GM23338 (cell line): Measurements from ENCODE around the gene SEMA4F. TPM values are rescaled to one million over a fixed set of nuclear protein-coding genes. Genes with fewer than 3 reads are reported as not detected.

Experiments used
- ATAC-seq: fragments of 200-7000 bp; cut with Tn5 transposase; 3 replicates; pipeline ENCODE4 v1.9.1; 2020
- DNase-seq: peaks from one replicate; pipeline ENCODE4 v3.0.0-alpha.2; 2015; ENCODE audit warnings: low spot score
- H2AFZ ChIP-seq: fragments of 200-600 bp; sonication (generic); 2 replicates; pipeline ENCODE4 v1.8.0; 2016; ENCODE audit warnings: antibody characterized with exemption, mild to moderate bottlenecking, moderate library complexity
- H3F3A ChIP-seq: fragments of 200-600 bp; sonication (generic); replicated peaks from 2 replicates; pipeline ENCODE4 v1.8.0; 2017; ENCODE audit warnings: antibody characterized with exemption, mixed run types, low read depth
- H3K27ac ChIP-seq: fragments of 200-600 bp; sonication (generic); 2 replicates; pipeline ENCODE4 v1.6.1; 2016; ENCODE audit warnings: low read depth
- H3K27me3 ChIP-seq: fragments of 200-600 bp; sonication (generic); 2 replicates; pipeline ENCODE4 v1.8.0; 2016; ENCODE audit warnings: mild to moderate bottlenecking, mixed run types, moderate library complexity; ENCODE audit not compliant: insufficient read depth
- H3K36me3 ChIP-seq: fragments of 200-600 bp; sonication (generic); 2 replicates; pipeline ENCODE4 v1.8.0; 2016; ENCODE audit warnings: mild to moderate bottlenecking; ENCODE audit not compliant: insufficient read depth
- H3K4me1 ChIP-seq: fragments of 200-600 bp; sonication (generic); 2 replicates; pipeline ENCODE4 v1.8.0; 2016; ENCODE audit warnings: mild to moderate bottlenecking, moderate library complexity; ENCODE audit not compliant: insufficient read depth
- H3K4me2 ChIP-seq: fragments of 200-600 bp; sonication (generic); 2 replicates; pipeline ENCODE4 v1.7.1; 2017; ENCODE audit warnings: mixed run types
- H3K4me3 ChIP-seq: fragments of 200-600 bp; sonication (generic); 2 replicates; pipeline ENCODE4 v1.6.1; 2016; ENCODE audit warnings: mixed run types
- H3K79me2 ChIP-seq: fragments of 200-600 bp; sonication (generic); replicated peaks from 2 replicates; pipeline ENCODE4 v1.8.0; 2017; ENCODE audit warnings: mild to moderate bottlenecking; ENCODE audit not compliant: insufficient read depth
- H3K9me2 ChIP-seq: fragments of 200-600 bp; sonication (generic); 2 replicates; pipeline ENCODE4 v1.8.0; 2017; ENCODE audit not compliant: insufficient read depth
- H4K20me1 ChIP-seq: fragments of 200-600 bp; sonication (generic); replicated peaks from 2 replicates; pipeline ENCODE4 v1.8.0; 2017; ENCODE audit warnings: mild to moderate bottlenecking; ENCODE audit not compliant: insufficient read depth
- H3K27ac Mint-ChIP-seq: 2 replicates; pipeline ENCODE4 v1.8.0; 2020; ENCODE audit warnings: inconsistent platforms, mild to moderate bottlenecking, moderate library complexity, mixed read lengths
- H3K27me3 Mint-ChIP-seq: 3 replicates; pipeline ENCODE4 v1.8.0; 2022; ENCODE audit warnings: low read depth, mild to moderate bottlenecking, moderate library complexity, mixed read lengths, inconsistent platforms; ENCODE audit not compliant: insufficient read depth, poor library complexity
- H3K36me3 Mint-ChIP-seq: 3 replicates; pipeline ENCODE4 v1.8.0; 2021; ENCODE audit warnings: low read depth, mild to moderate bottlenecking, inconsistent platforms, moderate library complexity, mixed read lengths
- H3K4me1 Mint-ChIP-seq: 3 replicates; pipeline ENCODE4 v1.8.0; 2020; ENCODE audit warnings: mild to moderate bottlenecking, inconsistent platforms, mixed read lengths
- H3K4me3 Mint-ChIP-seq: 3 replicates; pipeline ENCODE4 v1.8.0; 2021; ENCODE audit warnings: moderate library complexity, mild to moderate bottlenecking, inconsistent platforms, mixed read lengths
- H3K9me3 Mint-ChIP-seq: 3 replicates; pipeline ENCODE4 v1.8.0; 2020; ENCODE audit warnings: moderate library complexity, mild to moderate bottlenecking, inconsistent platforms, mixed read lengths
- ETS1 ChIP-seq: IDR thresholded peaks from 2 replicates; pipeline ENCODE4 v1.6.1; 2016; ENCODE audit warnings: antibody characterized with exemption
- EZH2 ChIP-seq: fragments of 200-600 bp; sonication (generic); IDR thresholded peaks from one replicate; pipeline ENCODE4 v1.8.0; 2017; ENCODE audit warnings: antibody characterized with exemption, mild to moderate bottlenecking, low read depth; ENCODE audit not compliant: unreplicated experiment
- EZH2phosphoT487 ChIP-seq: fragments of 200-600 bp; sonication (generic); IDR thresholded peaks from one replicate; pipeline ENCODE4 v1.8.1; 2018; ENCODE audit warnings: antibody characterized with exemption; ENCODE audit not compliant: unreplicated experiment
- JUNB ChIP-seq: IDR thresholded peaks from one replicate; pipeline ENCODE4 v1.6.1; 2016; ENCODE audit warnings: antibody characterized with exemption; ENCODE audit not compliant: unreplicated experiment
- REST ChIP-seq: IDR thresholded peaks from one replicate; pipeline ENCODE4 v1.6.1; 2018; ENCODE audit warnings: antibody characterized with exemption; ENCODE audit not compliant: unreplicated experiment
- ZNF462 ChIP-seq: fragments of 250-450 bp; sonication (Bioruptor Pico); IDR thresholded peaks from 2 replicates; pipeline ENCODE4 v1.5.0; 2020; ENCODE audit warnings: mild to moderate bottlenecking, moderate library complexity
- polyA plus RNA-seq: library from polyadenylated mRNA; unstranded; fragments of >200 nt; fragmentation: Nextera tagmentation; extraction: Ambion mirVana; gene quantifications from 2 replicates; pipeline ENCODE4 v1.2.1, GENCODE V29; 2016
- total RNA-seq: library from RNA; depleted of rRNA; stranded (reverse); fragments of >200 nt; shearing (Covaris generic); gene quantifications from 2 replicates; pipeline ENCODE4 v1.2.3, GENCODE V29; 2014

SEMA4F gene
- total and polyA plus RNA-seq, 2 experiments from 2014 or later, result 2.2 to 3.2 TPM

GRCh38 chr2:74703373-74703772, 49.3 kb downstream of the SEMA4F start (continued):
- TF ChIP-seq ZNF462, result no peak
- TF ChIP-seq JUNB, result no peak
- TF ChIP-seq EZH2phosphoT487, result no peak
- TF ChIP-seq ETS1, result no peak
- TF ChIP-seq EZH2, result no peak

- H2AFZ ChIP-seq, result no peak overlapping the region
- no peak for ATAC-seq
- H3K27ac ChIP-seq, result no peak overlapping the region
- no peak overlapping the region for H3K4me2 ChIP-seq
- H3K4me3 ChIP-seq, result no peak overlapping the region
- no peaks in the 10 kb centered on the region for H3K36me3 ChIP-seq
- H3K27me3 ChIP-seq, result no peaks in the 10 kb centered on the region
- Mint-ChIP-seq H3K9me3 (no peaks in the 10 kb centered on the region), H3K36me3 (no peaks in the 10 kb centered on the region), H3K4me3 (no peak overlapping the region), H3K27me3 (peaks cover 4% of the 10 kb centered on the region), H3K27ac (no peak overlapping the region), H3K4me1 (peaks cover 7% of the 10 kb centered on the region)
- no peak for DNase-seq
- no peaks in the 10 kb centered on the region for H3K79me2 ChIP-seq
- H4K20me1 ChIP-seq, result no peaks in the 10 kb centered on the region
- H3F3A ChIP-seq, result no peaks in the 10 kb centered on the region
- no peaks in the 10 kb centered on the region for H3K4me1 ChIP-seq
- H3K9me2 ChIP-seq, result peaks cover 21% of the 10 kb centered on the region
- TF ChIP-seq REST, result no peak
These were observed 50.2 kb downstream of the SEMA4F start for GRCh38 chr2:74704216-74704615.
